ENCODE data around the gene INPP5A.

GRCh38 chr10:132776186-132776585 is 238.6 kb downstream of the INPP5A start:
- TF ChIP-seq, protein P1, sequence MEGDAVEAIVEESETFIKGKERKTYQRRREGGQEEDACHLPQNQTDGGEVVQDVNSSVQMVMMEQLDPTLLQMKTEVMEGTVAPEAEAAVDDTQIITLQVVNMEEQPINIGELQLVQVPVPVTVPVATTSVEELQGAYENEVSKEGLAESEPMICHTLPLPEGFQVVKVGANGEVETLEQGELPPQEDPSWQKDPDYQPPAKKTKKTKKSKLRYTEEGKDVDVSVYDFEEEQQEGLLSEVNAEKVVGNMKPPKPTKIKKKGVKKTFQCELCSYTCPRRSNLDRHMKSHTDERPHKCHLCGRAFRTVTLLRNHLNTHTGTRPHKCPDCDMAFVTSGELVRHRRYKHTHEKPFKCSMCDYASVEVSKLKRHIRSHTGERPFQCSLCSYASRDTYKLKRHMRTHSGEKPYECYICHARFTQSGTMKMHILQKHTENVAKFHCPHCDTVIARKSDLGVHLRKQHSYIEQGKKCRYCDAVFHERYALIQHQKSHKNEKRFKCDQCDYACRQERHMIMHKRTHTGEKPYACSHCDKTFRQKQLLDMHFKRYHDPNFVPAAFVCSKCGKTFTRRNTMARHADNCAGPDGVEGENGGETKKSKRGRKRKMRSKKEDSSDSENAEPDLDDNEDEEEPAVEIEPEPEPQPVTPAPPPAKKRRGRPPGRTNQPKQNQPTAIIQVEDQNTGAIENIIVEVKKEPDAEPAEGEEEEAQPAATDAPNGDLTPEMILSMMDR (conservative IDR thresholded peaks at IDR 0.05): no peak
- no peak for TF ChIP-seq ZFX (IDR thresholded peaks at IDR 0.05)
